ENCODE data around the gene KAT14. TPM values are rescaled to one million over a fixed set of nuclear protein-coding genes. Genes with fewer than 3 reads are reported as not detected.
"Not testable (repeated sequence)": the region's sequence is repeated elsewhere in the genome, so short reads cannot be mapped to it uniquely, and the experiment has no call there.

The KAT14 gene
- total RNA-seq, 6 experiments from 2014 or later: 5.6 to 13.0 (median 7.9) TPM

GRCh38 chr20:18176318-18176785 is 38.7 kb downstream of the KAT14 start:
- ATAC-seq (no peak), DNase-seq (no peak)
- Histone ChIP-seq H3K27me3 (no peaks in the 10 kb centered on the region), H3K36me3 (no peaks in the 10 kb centered on the region), H3K27ac (no peak overlapping the region), H3K9me3 (no peaks in the 10 kb centered on the region), H3K4me3 (no peak overlapping the region), H3K4me1 (no peaks in the 10 kb centered on the region)
- intact Hi-C loops (cut with DNase I): no loop called here
- 81% methylated on average over 8 of the region's 8 CpGs for WGBS (ENCODE audit: insufficient coverage, low coverage, low lambda C conversion rate, missing lambda C conversion rate)
- TF ChIP-seq CTCF (IDR thresholded peaks at IDR 0.05) (no peak), POLR2A (IDR thresholded peaks at IDR 0.05) (no peak)

- H3K4me1 ChIP-seq; H3K27ac ChIP-seq; intact Hi-C loops (cut with DNase I); H3K9me3 ChIP-seq; H3K4me3 ChIP-seq; DNase-seq; H3K27me3 ChIP-seq; ATAC-seq: not testable (repeated sequence)
- H3K36me3 ChIP-seq: peaks cover 0 to 38% (median 7%) of the 10 kb centered on the region in 4 donors
Measured at GRCh38 chr20:18180366-18180765, 42.7 kb downstream of the KAT14 start.

- Histone ChIP-seq H3K27ac (no peak overlapping the region), H3K36me3 (peaks cover 0 to 43% (median 7%) of the 10 kb centered on the region in 4 donors), H3K9me3 (no peaks in the 10 kb centered on the region), H3K27me3 (no peaks in the 10 kb centered on the region), H3K4me1 (no peaks in the 10 kb centered on the region), H3K4me3 (no peak overlapping the region)
- no peak for TF ChIP-seq POLR2A (IDR thresholded peaks at IDR 0.05)
- no peak for TF ChIP-seq CTCF (IDR thresholded peaks at IDR 0.05)
- intact Hi-C loops (cut with DNase I): no loop called here
- DNase-seq (no peak), ATAC-seq (no peak)
- no CpG with 5 or more reads among the region's 1 CpG for WGBS (ENCODE audit: insufficient coverage, low coverage, low lambda C conversion rate, missing lambda C conversion rate)
Measured at GRCh38 chr20:18180815-18181214, 43.2 kb downstream of the KAT14 start.

GRCh38 chr20:18187020-18187419 is 49.4 kb downstream of the KAT14 start:
- TF ChIP-seq POLR2A (IDR thresholded peaks at IDR 0.05): no peak
- no peak for TF ChIP-seq CTCF (IDR thresholded peaks at IDR 0.05)
- Histone ChIP-seq H3K9me3 (no peaks in the 10 kb centered on the region), H3K36me3 (peaks cover 0 to 62% (median 9%) of the 10 kb centered on the region in 4 donors), H3K4me1 (peaks cover 0 to 4% (median 0%) of the 10 kb centered on the region in 4 donors), H3K27me3 (no peaks in the 10 kb centered on the region), H3K27ac (no peak overlapping the region), H3K4me3 (no peak overlapping the region)
- WGBS (ENCODE audit: insufficient coverage, low coverage, low lambda C conversion rate, missing lambda C conversion rate): 96% methylated on average over 5 of the region's 5 CpGs
- DNase-seq (no peak), ATAC-seq (no peak)
- intact Hi-C loops (cut with DNase I): no loop called here

- H3K4me3 ChIP-seq: no peak overlapping the region
- intact Hi-C loops (cut with DNase I): no loop called here
- H3K4me1 ChIP-seq: peaks cover 0 to 4% (median 0%) of the 10 kb centered on the region in 4 donors
- H3K27me3 ChIP-seq: no peaks in the 10 kb centered on the region
- 70% methylated on average over 3 of the region's 3 CpGs for WGBS (ENCODE audit: insufficient coverage, low coverage, low lambda C conversion rate, missing lambda C conversion rate)
- DNase-seq (no peak), ATAC-seq (no peak)
- no peak overlapping the region for H3K27ac ChIP-seq
- H3K36me3 ChIP-seq: peaks cover 0 to 49% (median 9%) of the 10 kb centered on the region in 4 donors
- no peaks in the 10 kb centered on the region for H3K9me3 ChIP-seq
- TF ChIP-seq POLR2A (IDR thresholded peaks at IDR 0.05) (no peak), CTCF (IDR thresholded peaks at IDR 0.05) (no peak)
Measured at GRCh38 chr20:18188434-18188833, 50.8 kb downstream of the KAT14 start.

All from right lobe of liver (tissue), 6 donors.